Ammon's horn (tissue), 1 donor: ENCODE data around the gene KCTD17.

ENCODE experiments used
- DNase-seq: peaks from one replicate; pipeline ENCODE4 v3.0.0-alpha.2; 2016; ENCODE audit warnings: low spot score

KCTD17 gene

GRCh38 chr22:37103656-37104452 is 52.3 kb downstream of the KCTD17 start:
- no peak for DNase-seq

GRCh38 chr22:37105154-37105553 is 53.6 kb downstream of the KCTD17 start:
- no peak for DNase-seq

GRCh38 chr22:37105990-37106389 is 54.4 kb downstream of the KCTD17 start:
- no peak for DNase-seq

- no peak for DNase-seq
These were observed 56.5 kb downstream of the KCTD17 start for GRCh38 chr22:37107816-37108621.

GRCh38 chr22:37109242-37109917 is 57.8 kb downstream of the KCTD17 start, which contains the start of gene TMPRSS6:
TMPRSS6 (minus strand) TSS chr22:37109713; CDS start chr22:37103417, 6,296 bp downstream.
- DNase-seq, result no peak

GRCh38 chr22:37111156-37111717 is 59.7 kb downstream of the KCTD17 start:
- no peak for DNase-seq

- DNase-seq, result no peak
These were observed 60.7 kb downstream of the KCTD17 start for GRCh38 chr22:37112084-37112728.
